Measurements from ENCODE around the gene TRABD2A. TPM values are rescaled to one million over a fixed set of nuclear protein-coding genes. Genes with fewer than 3 reads are reported as not detected.

Gene TRABD2A
- total and polyA plus RNA-seq, 5 donors, result 0.29 to 1.3 (median 0.62) TPM

Other genes with a start within 250 kb of the TRABD2A start
- 100 to 1,000 TPM; 341 to 630 (median 483) TPM for gene TMSB10, start 24.6 kb upstream of the TRABD2A start, total RNA-seq
- gene TMSB10, start 24.6 kb upstream of the TRABD2A start, polyA plus RNA-seq, result 805 TPM
- gene KCMF1, start 90.1 kb upstream of the TRABD2A start, total RNA-seq, result 10 to 100 TPM; 71.5 to 97.1 (median 88.5) TPM
- 28.2 TPM for gene KCMF1, start 90.1 kb upstream of the TRABD2A start, polyA plus RNA-seq